ENCODE measurements around the gene TECPR1.

DNA sequence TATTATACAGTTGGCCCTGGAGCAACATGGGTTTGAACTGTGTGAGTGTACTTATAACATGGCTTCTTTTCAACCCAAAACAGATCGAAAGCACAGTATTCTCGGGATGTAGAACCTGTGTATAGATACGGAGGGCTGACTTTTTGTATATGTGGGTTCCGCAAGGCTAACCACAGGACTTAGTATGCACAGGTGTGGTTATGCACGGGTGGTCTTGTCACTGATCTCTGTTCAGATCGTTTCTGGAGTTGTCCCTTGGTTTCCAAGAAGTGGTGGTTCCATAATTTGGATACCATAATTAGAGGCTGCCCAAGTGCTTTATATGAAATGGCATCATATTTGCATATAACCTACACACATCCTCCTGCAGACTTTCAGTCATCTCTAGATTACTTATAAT, 51.7 kb downstream of the TECPR1 start:
- TF ChIP-seq, protein P1, sequence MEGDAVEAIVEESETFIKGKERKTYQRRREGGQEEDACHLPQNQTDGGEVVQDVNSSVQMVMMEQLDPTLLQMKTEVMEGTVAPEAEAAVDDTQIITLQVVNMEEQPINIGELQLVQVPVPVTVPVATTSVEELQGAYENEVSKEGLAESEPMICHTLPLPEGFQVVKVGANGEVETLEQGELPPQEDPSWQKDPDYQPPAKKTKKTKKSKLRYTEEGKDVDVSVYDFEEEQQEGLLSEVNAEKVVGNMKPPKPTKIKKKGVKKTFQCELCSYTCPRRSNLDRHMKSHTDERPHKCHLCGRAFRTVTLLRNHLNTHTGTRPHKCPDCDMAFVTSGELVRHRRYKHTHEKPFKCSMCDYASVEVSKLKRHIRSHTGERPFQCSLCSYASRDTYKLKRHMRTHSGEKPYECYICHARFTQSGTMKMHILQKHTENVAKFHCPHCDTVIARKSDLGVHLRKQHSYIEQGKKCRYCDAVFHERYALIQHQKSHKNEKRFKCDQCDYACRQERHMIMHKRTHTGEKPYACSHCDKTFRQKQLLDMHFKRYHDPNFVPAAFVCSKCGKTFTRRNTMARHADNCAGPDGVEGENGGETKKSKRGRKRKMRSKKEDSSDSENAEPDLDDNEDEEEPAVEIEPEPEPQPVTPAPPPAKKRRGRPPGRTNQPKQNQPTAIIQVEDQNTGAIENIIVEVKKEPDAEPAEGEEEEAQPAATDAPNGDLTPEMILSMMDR (conservative IDR thresholded peaks at IDR 0.05 in 1 of 2, IDR thresholded peaks at IDR 0.05 in 1 of 2; ENCODE audit: low read depth in 1 of 2, low read length in 2 of 2) = no peak
- TF ChIP-seq EZH2 (IDR thresholded peaks at IDR 0.05; ENCODE audit: low read length, missing control alignments) = no peak
